Mesothelial cell of epicardium (in vitro differentiated cells): ENCODE measurements around the gene ADGRA1. TPM values are rescaled to one million over a fixed set of nuclear protein-coding genes. Genes with fewer than 3 reads are reported as not detected.
"Not testable (repeated sequence)": the region's sequence is repeated elsewhere in the genome, so short reads cannot be mapped to it uniquely, and the experiment has no call there.

ENCODE experiments used
- DNase-seq, 2 experiments: peaks; one replicate each; pipeline ENCODE4 v3.0.0; 2021; ENCODE audit warnings: low spot score in 2 of 2; ENCODE audit not compliant: unreplicated experiment in 2 of 2
- H3K27ac Mint-ChIP-seq: 2 replicates; pipeline ENCODE4 v1.8.0; 2021; ENCODE audit warnings: mixed read lengths
- H3K27me3 Mint-ChIP-seq: 2 replicates; pipeline ENCODE4 v1.8.0; 2021; ENCODE audit warnings: low read depth, mixed read lengths
- H3K36me3 Mint-ChIP-seq: 2 replicates; pipeline ENCODE4 v1.8.0; 2021; ENCODE audit warnings: mixed read lengths
- H3K4me1 Mint-ChIP-seq: 2 replicates; pipeline ENCODE4 v1.8.0; 2021; ENCODE audit warnings: mixed read lengths
- H3K4me3 Mint-ChIP-seq: 2 replicates; pipeline ENCODE4 v1.8.0; 2021; ENCODE audit warnings: mild to moderate bottlenecking, moderate library complexity, mixed read lengths
- H3K9me3 Mint-ChIP-seq: 2 replicates; pipeline ENCODE4 v1.8.0; 2021; ENCODE audit warnings: mixed read lengths
- CTCF ChIP-seq: fragments of 200-600 bp; sonication (generic); IDR thresholded peaks from one replicate; pipeline ENCODE4 v1.5.0; 2021; ENCODE audit warnings: antibody characterized with exemption; ENCODE audit not compliant: unreplicated experiment
- total RNA-seq: library from RNA; stranded (reverse); gene quantifications from 3 replicates; pipeline ENCODE4 v1.2.1, GENCODE V29; 2021

ADGRA1 gene
- total RNA-seq, 1 donor from 2014 or later = not detected

- Mint-ChIP-seq H3K36me3 (peaks cover 15% of the 10 kb centered on the region), H3K4me3 (no peak overlapping the region), H3K27me3 (no peaks in the 10 kb centered on the region), H3K4me1 (no peaks in the 10 kb centered on the region), H3K9me3 (peaks cover 20% of the 10 kb centered on the region), H3K27ac (no peak overlapping the region)
- TF ChIP-seq CTCF = no peak
- no peak for DNase-seq
These were observed 87.1 kb downstream of the ADGRA1 start for GRCh38 chr10:133174689-133175263.

- not testable (repeated sequence) for H3K27me3 Mint-ChIP-seq, H3K4me3 Mint-ChIP-seq, H3K27ac Mint-ChIP-seq, DNase-seq, H3K4me1 Mint-ChIP-seq
- Mint-ChIP-seq H3K9me3 (peaks cover 20% of the 10 kb centered on the region), H3K36me3 (peaks cover 13% of the 10 kb centered on the region)
These were observed 87.9 kb downstream of the ADGRA1 start for GRCh38 chr10:133175624-133176023.

- H3K36me3 Mint-ChIP-seq = peaks cover 13% of the 10 kb centered on the region
- no peak for DNase-seq
- H3K27me3 Mint-ChIP-seq = no peaks in the 10 kb centered on the region
- H3K9me3 Mint-ChIP-seq = peaks cover 20% of the 10 kb centered on the region
- TF ChIP-seq CTCF = no peak
- H3K27ac Mint-ChIP-seq = no peak overlapping the region
- no peaks in the 10 kb centered on the region for H3K4me1 Mint-ChIP-seq
- H3K4me3 Mint-ChIP-seq = no peak overlapping the region
These were observed 88.8 kb downstream of the ADGRA1 start for GRCh38 chr10:133176546-133176945.

GRCh38 chr10:133177380-133178157 is 89.8 kb downstream of the ADGRA1 start:
- H3K27me3 Mint-ChIP-seq = no peaks in the 10 kb centered on the region
- H3K4me3 Mint-ChIP-seq = no peak overlapping the region
- H3K9me3 Mint-ChIP-seq = peaks cover 20% of the 10 kb centered on the region
- no peaks in the 10 kb centered on the region for H3K4me1 Mint-ChIP-seq
- no peak for DNase-seq
- no peak overlapping the region for H3K27ac Mint-ChIP-seq
- no peak for TF ChIP-seq CTCF
- H3K36me3 Mint-ChIP-seq = peaks cover 10% of the 10 kb centered on the region

GRCh38 chr10:133178357-133179127 is 90.8 kb downstream of the ADGRA1 start:
- peaks cover 16% of the 10 kb centered on the region for H3K9me3 Mint-ChIP-seq
- H3K27me3 Mint-ChIP-seq = no peaks in the 10 kb centered on the region
- TF ChIP-seq CTCF = no peak
- no peak overlapping the region for H3K27ac Mint-ChIP-seq
- no peak overlapping the region for H3K4me3 Mint-ChIP-seq
- H3K4me1 Mint-ChIP-seq = no peaks in the 10 kb centered on the region
- no peak for DNase-seq
- peaks cover 6% of the 10 kb centered on the region for H3K36me3 Mint-ChIP-seq

- Mint-ChIP-seq H3K4me1 (no peaks in the 10 kb centered on the region), H3K4me3 (no peak overlapping the region), H3K9me3 (peaks cover 16% of the 10 kb centered on the region), H3K36me3 (peaks cover under 1% of the 10 kb centered on the region), H3K27me3 (no peaks in the 10 kb centered on the region), H3K27ac (no peak overlapping the region)
- DNase-seq = no peak
- no peak for TF ChIP-seq CTCF
These were observed 91.4 kb downstream of the ADGRA1 start for GRCh38 chr10:133179128-133179520.
